GM18499 (cell line): ENCODE data around the gene TCF23.
"Not testable (repeated sequence)": the region's sequence is repeated elsewhere in the genome, so short reads cannot be mapped to it uniquely, and the experiment has no call there.

Experiments used
- ATAC-seq: cut with Tn5 transposase; IDR thresholded peaks from one replicate; pipeline ENCODE4 v1.9.1; 2021; ENCODE audit warnings: moderate number of reproducible peaks; ENCODE audit not compliant: insufficient read depth, unreplicated experiment

The TCF23 gene

DNA sequence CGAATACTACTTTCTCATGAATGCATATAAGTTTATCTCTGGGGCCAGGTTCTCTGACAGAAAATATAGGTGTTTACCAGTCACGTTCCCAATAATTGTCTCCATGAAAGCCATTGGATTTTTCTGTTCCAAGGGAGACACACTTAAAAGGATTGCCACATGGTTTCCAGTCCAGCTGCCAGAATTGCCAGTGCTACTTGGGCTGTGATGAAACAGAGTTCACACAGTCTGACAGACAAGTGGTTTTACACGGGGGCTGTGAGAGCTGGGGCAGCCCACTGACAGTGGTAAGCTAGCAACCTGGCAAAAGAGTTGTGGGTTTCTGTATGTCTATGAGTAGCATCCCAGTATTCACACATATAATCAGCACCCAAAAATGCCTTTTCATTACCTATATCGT lies 35.3 kb downstream of the TCF23 start:
- no peak for ATAC-seq

DNA sequence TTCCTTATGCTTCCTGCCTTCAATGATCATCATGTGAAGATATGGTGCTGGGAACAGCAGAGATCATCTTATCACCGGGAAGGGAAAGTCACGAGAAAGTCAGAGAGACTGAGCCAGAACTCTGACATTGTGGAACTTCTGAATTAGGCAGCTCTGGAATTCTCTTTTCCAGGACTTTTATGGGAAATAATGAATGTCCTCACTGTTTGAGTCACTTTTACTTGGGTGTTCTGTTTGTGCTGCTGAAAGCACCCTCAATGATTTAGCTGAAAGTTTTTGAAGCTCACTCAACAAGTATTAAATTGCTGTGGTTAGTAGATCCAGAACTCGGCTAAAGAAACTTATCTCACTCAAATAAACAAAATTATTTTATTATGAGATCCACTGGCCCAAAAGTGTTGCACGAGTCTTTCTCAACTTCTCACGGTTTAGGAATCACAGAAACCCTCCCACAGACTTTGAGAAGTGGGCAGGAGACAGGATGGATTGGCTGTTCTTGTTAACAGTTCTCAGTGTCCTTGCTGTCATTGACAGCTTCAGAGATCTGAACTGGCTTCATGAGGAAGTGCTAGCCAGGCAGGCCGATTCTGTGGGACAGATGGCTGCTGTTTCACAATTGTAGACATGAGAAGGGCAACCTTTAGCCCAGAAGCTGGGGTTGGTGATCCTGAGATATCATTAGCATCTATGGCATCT lies 36.7 kb downstream of the TCF23 start:
- ATAC-seq: no peak

DNA sequence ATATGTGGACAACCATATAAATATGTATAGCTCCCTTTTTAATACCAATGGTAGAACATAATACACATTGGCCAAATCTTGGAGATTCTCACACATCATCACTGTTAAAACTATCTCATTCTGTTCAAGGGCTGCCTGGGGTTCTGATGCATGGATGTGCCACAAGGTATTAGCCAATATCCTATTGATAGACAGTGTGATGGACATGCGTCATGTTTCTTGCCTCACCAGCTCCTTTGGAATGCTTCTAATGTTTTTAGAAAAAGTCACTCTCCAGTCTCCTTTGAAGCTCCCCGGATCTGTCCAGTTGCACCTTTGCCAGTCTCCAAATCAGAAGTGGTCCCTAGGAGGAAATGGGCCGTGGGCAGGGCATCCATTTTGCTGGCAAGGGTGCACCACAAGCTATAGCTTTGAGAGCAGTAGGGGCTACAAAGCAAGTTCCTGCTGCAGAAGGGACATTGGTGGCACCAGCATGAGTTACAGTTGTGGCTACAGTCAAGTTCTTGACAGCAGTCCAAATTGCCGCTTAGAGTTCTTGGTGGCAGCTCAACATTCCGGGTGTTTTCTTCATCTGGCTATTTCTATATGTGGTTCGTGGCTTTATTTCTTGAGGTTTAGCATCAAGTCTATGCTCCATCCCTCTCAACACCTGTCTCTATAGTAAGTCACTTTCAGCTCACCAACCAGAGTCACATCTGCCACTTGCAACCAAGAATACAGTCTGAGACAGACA lies 38.0 kb downstream of the TCF23 start:
- no peak for ATAC-seq

DNA sequence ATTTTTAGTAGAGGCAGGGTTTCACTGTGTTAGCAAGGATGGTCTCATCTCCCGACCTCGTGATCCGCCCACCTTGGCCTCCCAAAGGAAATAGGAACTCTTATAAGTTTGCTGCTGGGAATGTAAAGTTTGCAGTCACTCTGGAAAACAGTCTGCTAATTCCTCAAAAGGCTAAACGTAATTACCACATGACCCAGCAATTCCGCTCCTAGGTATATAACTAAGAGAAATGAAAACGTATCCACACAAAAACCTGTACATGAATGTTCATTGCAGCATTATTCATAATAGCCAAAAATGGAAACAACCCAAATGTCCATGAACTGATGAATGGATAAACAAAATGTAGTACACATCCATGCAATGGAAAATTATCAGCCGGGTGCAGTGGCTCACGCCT lies 41.2 kb downstream of the TCF23 start:
- no peak for ATAC-seq

DNA sequence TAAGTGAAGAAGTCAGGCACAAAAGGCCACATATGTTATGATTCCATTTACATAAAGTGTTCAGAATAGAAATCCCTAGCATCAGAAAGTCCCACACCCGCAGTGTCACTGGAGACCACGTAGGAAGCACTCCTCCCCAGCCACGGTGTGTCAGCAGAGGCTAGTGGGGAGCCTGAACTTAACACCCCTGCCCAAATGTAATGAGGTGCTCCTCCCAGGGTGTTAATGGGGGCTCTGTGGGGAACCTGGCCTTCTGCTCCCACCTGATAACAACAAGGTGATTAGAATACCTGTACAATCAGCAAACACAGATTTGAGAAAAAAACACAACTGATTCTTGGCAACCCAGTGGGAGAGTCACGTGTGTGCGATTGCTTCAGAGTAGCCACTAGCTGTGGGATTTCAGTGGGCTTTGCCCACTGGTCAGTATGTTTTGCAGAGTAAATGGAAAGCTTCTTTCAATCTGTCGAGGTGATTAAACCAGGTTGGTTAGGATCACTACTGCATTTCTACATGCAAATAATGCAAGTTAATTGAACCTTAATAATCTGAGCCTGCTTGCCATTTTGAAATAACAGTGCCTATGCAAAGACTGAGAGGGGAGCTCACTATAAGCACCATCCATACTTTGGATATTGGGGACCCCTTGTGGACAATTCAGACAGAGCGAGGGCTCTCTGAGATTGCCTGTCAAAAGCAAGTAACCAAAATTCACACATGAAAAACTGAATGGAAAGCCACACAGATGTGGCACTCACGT lies 42.4 kb downstream of the TCF23 start:
- ATAC-seq: no peak

DNA sequence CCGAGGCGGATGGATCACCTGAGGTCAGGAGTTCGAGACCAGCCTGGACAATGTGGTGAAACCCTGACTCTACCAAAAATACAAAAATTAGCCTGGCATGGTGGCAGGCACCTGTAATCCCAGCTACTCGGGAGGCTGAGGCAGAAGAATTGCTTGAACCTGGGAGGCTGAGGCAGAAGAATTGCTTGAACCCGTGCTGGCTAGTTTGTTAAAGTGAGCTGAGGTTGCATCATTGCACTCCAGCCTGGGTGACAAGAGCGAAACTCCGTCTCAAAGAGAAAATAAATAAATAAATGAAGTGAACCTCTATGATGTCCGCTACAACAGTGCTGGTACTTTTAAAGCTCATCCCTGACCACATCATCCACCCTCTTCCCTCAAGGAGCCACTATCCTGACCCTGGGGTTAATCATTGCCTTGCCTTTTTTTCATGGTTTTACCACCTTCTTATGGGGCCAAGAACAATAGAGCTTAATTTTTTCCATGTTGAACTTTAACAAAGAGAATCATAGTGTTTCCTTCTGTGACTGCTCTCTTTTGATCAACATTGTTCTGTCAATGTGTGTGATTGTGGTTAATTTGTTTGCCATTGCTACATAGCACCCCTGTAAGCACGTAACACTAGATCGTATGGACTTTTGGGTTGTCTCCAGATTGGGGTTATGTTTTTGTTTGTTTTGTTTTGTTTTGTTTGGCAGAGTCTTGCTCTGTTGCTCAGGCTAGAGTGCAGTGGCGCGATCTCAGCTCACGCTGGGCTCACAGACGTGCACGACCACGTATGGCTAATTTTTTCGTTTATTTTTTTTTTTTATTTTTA lies 45.9 kb downstream of the TCF23 start:
- ATAC-seq: no peak

DNA sequence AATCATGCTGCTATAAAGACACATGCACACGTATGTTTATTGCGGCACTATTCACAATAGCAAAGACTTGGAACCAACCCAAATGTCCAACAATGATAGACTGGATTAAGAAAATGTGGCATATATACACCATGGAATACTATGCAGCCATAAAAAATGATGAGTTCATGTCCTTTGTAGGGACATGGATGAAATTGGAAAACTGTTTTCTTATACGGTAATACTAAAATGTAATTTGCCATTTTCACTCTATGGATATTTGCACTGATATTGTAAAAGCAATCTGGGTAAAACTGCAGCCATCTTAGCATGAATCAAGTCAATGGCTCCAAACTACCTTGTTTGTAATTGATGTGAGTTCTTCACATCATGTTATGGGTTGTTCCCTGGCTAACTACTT lies 47.0 kb downstream of the TCF23 start:
- ATAC-seq: not testable (repeated sequence)

DNA sequence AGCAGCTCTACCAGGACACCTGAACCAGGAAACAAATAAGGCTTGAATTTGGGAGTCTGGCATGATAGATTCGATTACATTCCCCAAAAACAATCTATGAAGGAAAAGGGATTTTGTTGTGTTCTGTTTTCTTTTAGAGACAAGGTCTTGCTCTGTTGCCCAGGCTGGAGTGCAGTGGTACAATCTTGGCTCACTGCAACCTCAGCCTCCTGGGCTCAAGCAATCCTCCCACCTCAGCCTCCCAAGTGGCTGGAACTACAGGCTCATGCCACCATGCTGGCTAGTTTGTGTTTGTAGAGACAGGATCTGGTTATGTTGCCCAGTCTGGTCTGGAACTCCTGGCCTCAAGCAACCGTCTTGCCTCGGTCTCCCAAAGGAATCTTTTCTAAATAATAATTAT lies 49.3 kb downstream of the TCF23 start:
- ATAC-seq: not testable (repeated sequence)

DNA sequence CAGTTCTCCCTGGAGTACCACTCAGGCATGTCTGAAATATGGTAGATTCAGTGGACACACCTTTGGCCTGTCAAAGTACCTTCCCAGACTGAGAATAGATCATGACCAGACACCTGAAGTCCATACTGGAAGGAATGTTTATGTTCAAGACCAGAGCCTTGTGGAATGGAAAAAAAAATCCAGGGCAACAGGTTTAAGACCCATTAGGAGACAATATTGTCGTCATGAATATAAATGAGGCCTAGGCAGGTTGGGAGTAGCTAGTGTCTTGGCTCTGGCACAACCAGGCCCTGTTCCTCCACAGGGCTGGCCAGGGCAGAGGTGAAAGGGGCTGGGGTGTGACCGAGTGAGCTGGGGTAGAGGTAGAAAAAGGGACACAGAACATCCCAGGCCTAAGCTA lies 49.8 kb downstream of the TCF23 start:
- no peak for ATAC-seq

DNA sequence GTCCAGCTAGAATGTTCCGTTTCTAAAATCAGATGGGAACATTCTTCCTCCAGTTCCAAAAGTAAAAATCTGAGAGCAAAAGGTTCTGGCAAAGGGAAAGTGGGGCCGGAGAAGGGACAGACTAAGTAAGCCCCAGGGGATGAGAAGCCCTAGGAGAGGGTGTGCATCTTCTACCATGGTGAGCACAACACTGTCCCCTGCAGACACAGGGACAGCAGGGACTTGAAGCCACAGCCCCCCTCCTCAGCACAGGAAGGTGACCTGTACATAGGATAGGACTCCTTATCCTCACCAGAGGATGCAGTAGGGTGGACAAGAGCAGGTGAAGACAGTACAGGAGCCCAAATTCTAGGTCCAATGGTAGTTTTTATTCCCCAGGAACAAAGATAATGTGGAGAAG lies 50.4 kb downstream of the TCF23 start:
- ATAC-seq: no peak

DNA sequence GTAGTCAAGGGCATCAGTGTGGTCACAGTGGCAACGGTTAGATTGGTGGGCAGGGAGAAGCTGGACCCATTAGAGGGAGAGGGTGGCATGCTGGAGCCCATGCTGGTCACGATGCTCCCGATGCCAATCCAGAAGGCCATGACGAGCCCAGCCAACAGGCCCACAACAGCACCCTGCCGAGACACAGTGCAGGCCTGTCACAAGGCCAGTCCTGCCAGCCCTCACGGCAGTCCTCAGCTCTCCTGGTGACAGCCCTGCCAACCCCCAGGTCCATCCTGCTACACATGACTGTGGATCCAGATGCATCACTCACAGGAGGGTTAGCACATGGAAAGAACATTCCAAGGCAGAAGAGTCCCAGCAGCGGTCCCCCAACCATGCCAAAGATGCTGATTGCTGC lies 52.9 kb downstream of the TCF23 start:
- no peak for ATAC-seq

DNA sequence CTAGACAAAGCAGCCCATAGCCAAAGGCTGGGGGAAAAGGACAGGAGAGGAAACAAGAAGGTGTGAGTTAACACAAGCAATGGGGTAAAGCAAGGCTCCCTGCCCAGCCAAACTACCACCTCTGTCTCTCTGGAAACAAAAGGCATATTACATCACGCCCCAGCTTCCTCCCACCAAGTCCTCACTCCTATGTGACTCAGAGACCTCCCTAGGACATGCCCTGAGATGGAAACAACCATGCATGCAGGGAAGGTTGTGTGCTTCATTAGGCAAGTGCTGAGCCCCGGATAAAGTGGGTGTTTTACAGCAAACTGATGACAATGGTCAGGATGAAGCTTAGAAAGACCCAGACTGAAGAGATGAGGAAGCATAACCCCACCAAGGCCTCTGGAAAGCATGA lies 54.0 kb downstream of the TCF23 start:
- no peak for ATAC-seq

DNA sequence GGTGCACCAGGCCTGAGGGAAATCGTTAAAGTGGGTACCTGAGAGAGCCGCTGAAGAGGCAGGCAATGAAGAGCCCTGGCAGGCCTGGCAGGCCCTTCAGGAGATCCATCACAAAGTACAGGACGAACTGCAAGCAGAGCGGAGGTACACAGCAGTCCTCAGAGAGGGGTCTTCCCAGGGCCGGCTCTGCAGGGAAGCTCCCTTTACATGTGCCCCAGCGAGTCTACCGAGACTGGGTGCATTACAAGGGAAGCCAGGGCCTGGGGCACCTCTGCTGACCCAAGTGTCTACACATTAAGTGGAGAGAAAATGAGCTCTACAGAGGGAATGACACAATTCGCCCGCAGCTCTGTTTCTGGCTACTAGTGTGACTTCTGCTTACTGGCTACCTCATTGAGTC lies 54.9 kb downstream of the TCF23 start:
- no peak for ATAC-seq

DNA sequence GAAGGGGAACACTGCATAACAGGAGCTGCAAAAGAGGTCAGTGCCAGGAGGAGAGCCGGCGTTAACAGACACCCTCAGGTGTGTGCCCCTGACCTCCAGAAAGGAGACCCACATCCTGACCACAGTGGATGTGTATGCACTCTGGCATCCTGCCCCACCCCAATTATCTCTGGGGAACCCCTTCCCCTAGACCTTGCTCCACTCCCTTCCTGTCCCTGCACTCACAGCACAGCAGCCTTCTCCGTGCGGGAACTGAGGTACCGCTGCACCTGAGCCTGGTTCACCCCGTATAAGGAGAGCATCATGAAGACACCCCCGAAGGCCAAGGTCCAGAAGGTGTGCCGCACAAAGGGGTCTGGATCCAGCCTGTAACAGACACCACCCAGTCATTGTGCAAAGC lies 55.8 kb downstream of the TCF23 start:
- ATAC-seq: no peak

DNA sequence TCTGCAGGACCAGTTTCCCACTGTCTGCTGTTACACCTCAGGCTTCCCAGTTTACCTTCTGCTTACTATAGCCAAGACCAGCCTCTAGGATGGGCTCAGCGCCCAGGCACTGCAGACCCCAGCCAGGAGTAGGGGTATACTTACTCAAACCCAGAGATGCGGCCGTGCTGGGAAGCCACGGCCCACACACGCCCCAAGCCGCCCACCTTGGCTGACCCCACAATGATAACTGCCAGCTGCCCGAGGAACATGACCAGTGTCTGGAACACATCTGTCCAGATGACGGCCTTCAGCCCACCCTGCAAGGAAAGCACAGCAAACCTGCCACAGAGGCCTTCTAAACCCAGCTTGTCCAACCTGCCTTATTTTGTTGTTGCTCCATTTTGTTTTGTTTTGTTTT lies 56.4 kb downstream of the TCF23 start:
- no peak for ATAC-seq

DNA sequence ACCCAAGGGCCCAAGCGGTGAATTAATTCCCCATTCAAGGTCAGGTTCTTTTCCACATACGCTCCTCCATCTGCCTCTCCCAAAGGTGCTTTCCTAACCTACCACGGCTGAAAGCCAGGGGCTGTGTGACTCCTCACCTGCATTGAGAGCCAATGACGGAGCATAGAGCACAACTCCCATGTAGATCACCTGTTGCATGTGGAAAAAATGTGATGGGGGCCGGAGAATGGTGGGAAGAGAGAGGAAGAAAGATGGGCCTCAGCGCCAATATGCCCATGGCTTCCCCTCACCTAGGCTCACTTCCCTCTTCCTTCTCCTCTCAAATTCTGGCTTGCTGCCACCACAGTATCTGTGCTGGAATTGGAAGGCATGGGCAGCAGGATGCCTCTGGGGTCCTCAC lies 57.5 kb downstream of the TCF23 start:
- ATAC-seq: no peak
